AG10803 (cell line): Measurements from ENCODE around the gene DLG2.

Source experiments
- DNase-seq: peaks from one replicate; pipeline ENCODE4 v3.0.0; 2010; ENCODE audit warnings: low read depth
- H3K4me3 ChIP-seq: 2 replicates; pipeline ENCODE4 v1.5.1; 2011; ENCODE audit warnings: mild to moderate bottlenecking, low read length, control low read depth
- TF ChIP-seq, protein P1 (sequence below): conservative IDR thresholded peaks from 2 replicates; pipeline ENCODE4 v1.5.1; 2011; ENCODE audit warnings: mild to moderate bottlenecking, low read length, control low read depth, inconsistent platforms

Gene DLG2

DNA sequence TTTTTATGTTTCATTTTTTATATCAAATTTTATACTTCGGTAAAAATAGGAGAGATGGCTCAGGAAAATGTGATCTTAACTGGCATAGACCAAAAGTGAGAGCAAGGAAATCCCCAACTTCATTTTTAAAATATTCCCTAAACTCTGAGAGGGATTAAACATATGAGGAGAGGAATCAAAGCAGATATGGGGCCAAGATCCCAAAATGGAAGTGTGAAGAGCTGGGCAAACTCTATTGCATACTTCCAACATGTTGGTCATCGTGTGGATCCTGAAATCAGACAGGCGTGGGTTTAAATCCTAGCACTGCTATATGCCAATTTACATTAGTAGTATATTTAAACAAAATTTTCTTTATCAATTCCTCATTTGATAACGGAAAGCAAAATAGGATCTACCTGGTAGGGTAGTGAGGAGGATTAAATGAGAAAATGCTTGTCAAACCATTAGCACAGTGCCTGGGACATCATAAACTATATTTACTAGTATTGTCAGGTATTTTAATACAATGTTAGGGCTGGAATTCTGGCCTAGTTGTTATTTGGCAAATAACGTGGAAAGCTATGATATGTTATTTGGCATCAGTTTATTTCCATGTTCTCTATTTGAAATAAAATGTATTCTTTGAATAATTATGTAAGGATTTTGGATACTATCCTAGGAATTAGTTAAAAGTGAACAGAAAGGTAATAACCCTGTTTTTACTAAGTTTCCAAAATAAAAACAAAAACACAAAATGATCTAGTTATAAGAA lies 1948.1 kb downstream of the DLG2 start:
- no peak for DNase-seq
- TF ChIP-seq, protein P1, sequence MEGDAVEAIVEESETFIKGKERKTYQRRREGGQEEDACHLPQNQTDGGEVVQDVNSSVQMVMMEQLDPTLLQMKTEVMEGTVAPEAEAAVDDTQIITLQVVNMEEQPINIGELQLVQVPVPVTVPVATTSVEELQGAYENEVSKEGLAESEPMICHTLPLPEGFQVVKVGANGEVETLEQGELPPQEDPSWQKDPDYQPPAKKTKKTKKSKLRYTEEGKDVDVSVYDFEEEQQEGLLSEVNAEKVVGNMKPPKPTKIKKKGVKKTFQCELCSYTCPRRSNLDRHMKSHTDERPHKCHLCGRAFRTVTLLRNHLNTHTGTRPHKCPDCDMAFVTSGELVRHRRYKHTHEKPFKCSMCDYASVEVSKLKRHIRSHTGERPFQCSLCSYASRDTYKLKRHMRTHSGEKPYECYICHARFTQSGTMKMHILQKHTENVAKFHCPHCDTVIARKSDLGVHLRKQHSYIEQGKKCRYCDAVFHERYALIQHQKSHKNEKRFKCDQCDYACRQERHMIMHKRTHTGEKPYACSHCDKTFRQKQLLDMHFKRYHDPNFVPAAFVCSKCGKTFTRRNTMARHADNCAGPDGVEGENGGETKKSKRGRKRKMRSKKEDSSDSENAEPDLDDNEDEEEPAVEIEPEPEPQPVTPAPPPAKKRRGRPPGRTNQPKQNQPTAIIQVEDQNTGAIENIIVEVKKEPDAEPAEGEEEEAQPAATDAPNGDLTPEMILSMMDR = no peak
- no peak overlapping the region for H3K4me3 ChIP-seq

DNA sequence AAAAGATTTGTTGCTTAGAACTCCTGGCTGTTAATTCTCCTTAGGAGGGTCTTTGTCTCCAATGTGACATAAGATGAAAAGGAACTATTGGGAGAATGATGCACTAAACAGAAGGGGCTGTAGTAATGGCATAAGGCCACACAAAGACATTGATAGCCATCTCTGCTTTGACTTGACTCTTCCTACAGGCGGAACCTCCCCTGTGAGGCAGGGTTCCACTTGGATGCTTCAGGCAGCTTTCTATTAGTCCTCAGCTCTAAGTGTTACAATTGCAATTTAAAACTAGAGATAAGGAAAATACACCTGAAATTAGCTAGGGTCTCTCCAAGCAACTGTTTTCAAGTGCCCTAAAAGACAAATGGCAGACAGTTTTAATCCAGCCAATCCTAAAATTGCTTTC lies 1949.4 kb downstream of the DLG2 start:
- DNase-seq = no peak
- H3K4me3 ChIP-seq = no peak overlapping the region
- TF ChIP-seq, protein P1 = no peak

DNA sequence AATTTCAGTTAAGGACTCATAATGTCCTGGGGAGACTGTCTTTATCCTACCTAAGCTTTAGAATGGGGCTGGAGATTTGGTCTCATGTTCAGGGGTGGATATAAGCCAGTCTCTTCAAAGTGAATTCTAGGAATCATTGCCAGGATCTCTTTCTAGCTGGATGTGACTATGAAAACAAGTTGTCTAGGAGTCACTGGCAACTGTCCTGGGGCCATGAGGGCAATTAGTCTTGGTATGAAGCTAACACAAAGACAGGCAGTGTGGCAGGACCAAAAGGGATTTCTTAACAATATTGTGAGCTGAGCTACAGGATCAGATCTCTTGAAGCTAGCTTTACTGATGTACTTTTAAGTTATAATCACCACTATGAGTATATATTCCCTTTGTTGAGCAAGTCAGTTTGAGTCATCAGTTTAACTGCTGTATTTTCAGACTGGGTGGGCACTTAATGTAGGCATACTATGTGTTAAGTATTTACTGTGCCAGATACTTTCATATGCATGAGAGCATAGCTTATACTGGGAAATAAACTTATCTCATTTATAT lies 1951.0 kb downstream of the DLG2 start:
- H3K4me3 ChIP-seq = no peak overlapping the region
- TF ChIP-seq, protein P1 = no peak
- no peak for DNase-seq

DNA sequence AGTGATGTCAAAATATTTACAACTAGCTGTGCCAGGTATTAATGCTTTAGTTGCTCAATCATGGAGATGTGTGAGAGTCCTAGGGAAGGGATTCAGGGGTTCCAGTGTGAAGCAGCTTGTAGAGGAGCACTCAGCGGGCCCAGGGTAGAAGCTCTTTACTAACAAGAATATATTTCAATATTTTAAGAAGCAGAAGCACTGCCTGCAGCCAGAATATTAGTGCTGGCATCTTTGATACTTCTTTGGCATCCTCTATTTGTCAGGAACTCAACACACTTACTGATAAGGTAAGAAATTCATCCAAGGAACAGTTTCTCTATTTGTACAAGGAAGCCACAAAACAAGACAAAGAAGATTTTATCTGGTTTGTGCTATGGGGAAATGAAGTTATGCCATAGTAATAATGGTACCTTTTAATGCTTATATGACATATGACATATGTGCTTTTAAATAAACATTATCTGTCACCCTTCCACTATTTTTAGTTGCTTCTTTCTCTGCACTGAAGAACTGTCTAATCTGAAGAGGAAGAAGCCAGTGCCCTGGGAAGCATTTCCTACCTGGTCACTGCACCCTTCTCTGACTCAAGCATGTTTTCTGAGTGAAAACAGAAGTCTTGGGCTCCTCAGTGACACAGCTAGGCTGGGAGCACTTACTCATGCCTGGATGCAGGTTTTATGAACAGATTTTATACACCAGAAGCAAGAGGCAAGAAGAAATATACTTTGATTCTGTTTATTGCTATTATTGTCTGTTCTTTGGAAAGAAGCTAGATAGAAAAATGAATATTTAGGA lies 1952.8 kb downstream of the DLG2 start:
- no peak overlapping the region for H3K4me3 ChIP-seq
- no peak for DNase-seq
- TF ChIP-seq, protein P1 = no peak

DNA sequence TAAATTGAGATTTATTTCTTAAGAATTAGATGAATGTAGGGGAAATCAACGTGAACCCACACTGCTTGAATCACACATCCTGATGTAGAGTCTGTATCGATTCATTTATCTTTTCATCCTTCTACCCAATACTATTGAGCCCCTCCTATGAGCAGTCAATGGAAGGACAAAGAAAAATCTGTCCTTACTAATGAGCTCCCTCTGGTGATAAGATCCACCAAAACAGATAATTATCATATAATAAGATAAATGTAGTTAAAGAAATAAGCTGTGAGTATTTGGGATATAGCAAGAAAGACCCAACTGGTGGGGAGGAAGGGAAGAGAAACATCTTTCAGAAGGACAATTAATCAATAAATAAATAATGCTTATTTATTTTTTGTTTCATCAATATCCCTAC lies 1955.9 kb downstream of the DLG2 start:
- TF ChIP-seq, protein P1 = peak; percentile 38
- H3K4me3 ChIP-seq = no peak overlapping the region
- peak; percentile 3 for DNase-seq

DNA sequence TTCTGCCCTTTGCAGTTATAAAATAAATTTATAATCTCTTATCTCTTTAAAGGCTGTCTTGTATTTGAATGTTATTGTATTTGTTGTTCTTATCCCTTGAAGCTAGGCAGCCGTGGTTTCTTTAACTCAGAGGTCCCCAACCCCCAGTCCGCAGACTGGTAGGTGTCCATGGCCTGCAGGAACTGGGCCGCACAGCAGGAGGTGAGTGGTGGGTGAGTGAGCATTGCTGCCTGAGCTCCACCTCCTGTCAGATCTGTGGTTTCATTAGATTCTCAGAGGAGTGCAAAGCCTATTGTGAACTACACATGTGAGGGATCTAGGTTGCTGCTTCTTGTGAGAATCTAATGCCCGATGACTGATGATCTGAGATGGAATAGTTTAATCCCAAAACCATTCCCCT lies 1961.0 kb downstream of the DLG2 start:
- DNase-seq = no peak
- H3K4me3 ChIP-seq = no peak overlapping the region
- TF ChIP-seq, protein P1 = no peak

DNA sequence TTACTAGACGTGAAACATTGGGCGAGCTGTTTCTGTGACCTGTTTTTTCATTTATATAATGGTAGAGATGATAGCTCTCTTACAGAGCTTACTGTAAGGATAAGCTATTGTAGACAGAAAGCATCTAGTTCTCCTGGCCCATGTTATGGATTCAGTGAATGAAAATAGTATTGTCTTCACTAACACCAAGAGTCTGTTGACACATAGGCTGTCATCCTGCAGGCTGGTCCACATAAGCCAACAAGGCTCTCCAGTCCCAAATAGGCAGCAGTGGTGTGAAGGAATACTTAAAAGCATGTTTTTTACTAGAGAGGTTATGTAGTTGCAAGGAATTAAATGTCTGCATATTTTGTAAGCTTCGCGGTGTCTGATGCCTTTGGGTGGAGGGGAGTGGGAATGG lies 1963.2 kb downstream of the DLG2 start:
- DNase-seq = no peak
- TF ChIP-seq, protein P1 = no peak

More for the DNA sequence above, 1963.2 kb downstream of the DLG2 start:
- no peak overlapping the region for H3K4me3 ChIP-seq
